DMS 273 (cell line): ENCODE measurements around the gene NDUFAF5.

Experiments used
- DNase-seq: peaks from one replicate; lab custom pipeline; 2025; ENCODE audit not compliant: unreplicated experiment; lab: John Stamatoyannopoulos, UW

Gene NDUFAF5

DNA sequence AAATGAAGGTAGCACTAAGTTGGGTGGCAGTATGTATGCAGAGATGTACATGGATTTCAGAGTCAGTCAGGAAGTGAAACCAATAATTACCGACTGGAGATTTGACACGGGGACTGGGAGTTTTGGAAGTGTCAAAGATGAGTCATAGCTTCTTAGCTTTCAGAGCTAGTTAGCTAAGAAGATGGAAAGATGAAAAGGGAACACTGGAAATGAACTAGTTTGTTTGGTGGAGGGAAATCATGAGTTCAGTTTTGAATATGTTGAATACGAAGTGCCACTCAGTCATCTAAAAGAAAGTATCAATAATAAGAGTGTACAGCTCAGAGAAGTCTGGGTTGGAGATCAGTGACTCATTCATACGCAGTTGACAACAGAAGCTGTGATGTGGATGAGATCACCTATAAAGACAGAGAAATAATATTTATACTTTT, 7.6 kb upstream of the NDUFAF5 start:
- no peak for DNase-seq

DNA sequence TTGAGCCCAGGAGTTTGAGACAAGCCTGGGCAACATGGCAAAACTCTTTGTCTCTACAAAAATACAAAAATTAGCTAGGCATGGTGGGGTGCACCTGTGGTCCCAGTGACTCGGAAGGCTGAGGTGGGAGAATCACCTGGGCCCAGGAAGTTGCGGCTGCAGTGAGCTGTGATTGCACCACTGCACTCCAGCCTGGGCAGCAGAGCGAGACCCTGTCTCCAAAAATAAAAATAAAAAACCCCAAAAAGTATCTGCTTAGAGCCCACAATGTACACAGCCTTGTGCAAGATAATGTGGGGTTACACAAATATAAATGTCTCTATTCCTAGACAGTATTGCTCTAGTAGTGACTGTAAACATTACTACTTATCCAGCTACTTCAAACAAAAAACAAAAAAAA, 6.0 kb upstream of the NDUFAF5 start:
- no peak for DNase-seq

DNA sequence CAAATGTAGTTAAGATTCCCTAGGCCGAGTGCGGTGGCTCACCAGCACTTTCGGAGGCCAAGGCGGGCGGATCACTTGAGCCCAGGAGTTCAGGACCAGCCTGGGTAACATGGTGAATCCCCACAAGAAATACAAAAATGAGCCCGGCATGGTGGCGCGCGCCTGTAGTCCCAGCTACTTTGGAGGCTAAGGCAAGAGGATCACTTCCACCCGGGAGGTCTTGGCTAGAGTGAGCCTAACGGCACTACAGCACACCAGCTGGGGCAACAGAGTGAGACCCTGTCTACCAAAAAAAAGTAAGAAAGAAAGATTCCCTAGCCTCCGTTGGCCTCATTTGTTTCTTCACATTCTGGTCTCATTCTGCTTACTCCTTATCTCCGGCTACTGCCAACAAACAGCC, 1.3 kb upstream of the NDUFAF5 start:
- no peak for DNase-seq

DNA sequence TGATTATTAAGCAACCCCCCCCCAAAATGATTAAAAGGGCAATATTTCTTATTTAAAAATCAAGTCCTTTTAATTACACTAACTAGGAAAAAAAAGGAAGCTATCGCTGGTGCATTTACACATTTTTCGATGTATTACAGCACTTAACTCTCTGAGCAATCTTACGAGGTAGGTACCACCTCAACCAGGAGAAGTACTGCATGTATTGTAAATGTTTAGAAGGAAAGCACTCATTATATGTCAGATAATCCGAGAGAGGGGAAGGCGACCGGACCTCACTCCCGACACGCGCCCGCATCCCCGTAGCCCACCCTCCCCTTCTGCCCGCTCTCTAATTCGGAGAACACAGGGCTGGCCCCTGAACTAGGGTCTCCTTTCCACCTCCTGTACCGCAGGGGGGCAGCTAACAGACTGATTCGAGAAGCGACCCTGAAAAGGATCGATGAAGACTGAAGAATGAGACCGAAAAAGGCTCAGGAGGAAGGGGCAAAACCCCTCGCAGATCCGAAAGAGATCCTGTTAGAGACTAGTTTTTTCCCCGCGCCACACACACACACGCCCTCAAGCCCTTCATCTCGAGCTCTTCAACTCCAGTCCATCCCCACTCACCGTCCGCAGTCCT, 446 bp upstream of the NDUFAF5 start:
- DNase-seq, result no peak

DNA sequence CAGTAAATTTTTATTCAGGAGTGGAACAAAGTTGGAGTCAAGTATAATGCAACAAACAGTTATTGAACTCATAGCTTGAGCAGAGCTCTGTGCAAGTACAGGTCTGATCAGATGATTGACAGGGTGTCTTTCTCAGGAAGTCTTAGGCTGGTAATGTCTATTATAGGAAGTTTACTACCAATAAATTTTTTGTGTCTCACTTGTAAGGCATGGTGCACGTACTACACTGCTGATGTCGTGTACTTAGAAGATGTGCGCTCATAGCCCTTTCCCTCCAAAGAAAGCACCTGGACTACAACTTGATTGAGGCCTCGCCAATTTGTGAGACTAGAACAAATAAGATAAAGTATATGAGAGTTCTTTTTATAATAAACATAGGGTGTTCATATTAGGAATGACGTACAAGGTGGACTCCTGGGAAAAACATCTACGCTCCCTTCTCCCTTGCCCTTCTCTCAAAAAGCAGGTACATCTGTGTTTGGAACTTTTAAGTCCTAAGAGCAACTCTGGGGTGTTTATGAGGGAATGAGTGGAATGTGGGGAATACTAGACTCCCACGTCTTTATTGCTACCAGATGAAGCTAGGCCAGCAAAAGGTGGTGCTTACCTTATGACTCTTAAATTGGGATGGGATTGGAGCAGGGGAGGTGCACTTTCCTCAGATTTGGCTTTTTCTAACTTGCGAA, 1.5 kb downstream of the NDUFAF5 start:
- no peak for DNase-seq

DNA sequence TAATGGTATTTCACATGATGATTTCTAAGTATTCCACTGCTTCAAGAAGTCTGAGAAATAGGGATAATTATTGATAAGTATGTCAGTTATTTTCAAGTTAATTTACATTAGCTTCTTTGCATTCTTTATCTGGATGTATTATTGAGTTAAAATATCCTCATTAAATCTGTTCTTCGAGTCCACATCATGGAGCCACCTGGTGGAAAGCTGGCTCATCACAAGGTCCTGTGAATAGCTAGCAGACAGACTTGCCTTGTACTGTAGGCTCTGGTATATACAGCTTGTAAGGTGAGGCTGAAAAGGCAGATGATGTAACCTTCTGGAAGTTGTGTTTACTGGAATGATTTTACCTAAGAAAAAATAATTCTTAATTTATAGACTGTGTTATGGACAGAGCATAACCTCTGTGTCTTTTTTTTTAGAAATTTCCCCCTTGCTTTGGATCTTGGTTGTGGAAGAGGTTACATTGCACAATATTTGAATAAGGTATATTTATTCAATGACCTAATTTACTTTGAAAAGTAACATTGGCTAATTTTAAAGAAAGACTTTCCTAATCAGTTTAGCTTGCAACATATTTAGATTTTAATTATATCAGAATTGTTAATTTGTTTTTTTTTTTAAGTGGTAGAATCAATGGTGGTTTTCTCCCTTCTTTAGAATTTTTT, 3.5 kb downstream of the NDUFAF5 start:
- DNase-seq, result peak; percentile 75

DNA sequence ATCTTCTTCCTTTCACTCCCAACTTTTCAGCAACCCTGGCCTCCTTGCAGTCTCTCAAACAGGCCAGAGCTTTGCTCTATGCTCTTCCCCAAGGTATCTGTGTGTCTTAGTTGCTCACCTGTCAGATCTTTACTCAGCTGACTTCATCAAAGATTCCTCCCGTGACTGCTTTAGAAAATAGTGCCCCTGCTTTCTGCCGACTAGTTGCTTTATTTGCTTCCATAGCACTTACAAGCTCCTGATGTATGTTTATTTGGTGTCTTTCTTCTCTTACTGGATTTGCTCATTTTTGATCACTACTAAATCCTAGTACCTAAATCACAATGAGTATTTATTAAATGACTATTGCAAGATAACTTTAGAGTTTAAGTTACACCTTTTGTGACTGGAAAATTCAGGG, 5.9 kb downstream of the NDUFAF5 start:
- DNase-seq, result no peak

DNA sequence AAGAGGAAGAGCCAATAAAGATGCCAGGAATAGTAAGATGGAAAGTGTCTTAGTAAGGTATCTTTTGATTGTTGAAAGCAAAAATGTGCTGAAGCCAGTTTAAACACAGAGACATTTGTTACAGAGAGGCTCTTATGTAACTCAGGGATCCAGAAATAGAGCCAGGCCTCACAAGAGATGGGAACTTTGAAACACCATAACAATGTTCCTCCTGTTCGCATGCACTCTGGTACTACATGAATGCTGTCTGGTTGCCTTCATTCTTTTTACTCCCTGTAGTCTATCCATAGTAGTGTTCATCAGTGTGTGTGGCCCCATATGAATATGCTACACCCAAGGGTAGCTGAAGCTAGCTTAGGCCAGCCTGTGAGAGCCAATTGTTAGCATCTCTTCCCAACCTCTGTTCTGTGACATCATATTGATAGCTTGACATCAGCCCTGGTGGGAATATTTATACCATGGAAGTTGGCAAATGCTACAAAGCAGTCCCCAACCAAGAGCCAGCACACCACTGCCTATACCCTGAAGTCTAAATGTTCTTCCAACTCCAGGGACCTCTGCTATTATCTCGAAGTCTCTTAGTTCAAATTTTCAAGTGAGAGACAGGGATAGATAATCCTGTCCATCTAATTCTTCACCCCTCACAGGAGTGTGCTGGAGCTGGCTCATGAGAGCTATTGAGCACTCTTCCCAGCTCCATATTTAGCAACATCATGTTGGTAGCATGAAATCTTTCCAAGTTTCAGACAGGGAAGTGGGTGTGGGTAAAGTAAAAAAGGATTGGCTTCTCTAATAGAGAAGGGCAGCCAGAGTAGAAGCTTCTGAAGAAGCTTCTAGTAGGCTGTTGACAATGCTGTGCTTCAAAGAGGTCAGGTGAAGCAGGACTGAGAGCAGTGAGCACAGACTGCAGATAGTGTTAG, 7.0 kb downstream of the NDUFAF5 start:
- no peak for DNase-seq

DNA sequence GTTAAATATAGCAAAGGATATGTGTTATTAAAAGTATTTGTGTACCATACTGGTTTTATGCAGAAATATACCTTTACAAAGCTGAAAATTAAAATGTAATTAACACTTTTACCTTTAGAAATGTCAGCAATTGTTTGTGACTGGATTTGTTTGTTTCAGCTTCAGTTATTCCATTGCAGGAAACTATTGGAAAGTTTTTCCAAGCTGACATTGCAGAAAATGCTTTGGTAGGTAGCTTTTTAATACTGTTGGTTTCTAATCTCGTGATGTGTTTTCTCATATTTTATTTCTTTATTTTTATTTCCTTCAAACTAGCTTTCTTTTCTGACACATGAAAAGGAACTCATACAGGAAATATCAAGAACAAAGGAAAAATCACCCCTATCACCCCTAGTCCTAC, 8.2 kb downstream of the NDUFAF5 start:
- no peak for DNase-seq

DNA sequence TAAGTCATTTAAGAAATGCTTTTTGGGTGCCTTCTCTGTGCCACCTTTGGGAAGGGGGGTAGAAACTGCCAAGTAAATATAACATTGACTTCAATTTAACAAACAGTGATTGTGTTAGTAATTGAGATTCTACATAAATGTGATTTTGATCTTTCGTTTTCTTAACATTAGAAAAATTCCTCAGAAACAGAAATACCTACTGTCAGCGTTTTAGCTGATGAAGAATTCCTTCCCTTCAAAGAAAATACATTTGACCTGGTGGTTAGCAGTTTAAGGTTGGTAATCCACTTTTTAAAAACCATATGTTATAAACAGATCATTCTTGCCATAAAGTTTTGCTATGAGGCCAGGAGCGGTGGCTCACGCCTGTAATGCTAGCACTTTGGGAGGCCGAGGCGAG, 9.8 kb downstream of the NDUFAF5 start:
- DNase-seq, result no peak

DNA sequence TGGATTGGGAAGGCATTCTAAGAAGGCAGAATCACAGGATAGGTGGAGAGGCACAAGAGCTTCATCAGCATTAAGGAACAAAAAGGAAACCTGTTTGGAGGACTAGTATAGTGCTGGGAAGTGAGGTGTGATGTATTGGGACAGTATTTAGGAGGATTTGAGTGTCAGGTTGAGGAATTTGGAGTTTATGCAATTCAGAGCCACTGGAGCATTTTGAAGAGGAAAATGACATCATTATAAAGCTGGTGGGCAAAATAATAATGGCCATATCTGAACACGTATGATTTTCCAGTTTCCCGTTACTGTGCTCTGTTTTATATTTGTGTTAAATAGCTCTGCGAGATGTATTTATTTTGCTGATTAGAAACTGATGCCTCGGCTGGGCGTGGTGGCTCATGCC, 14.2 kb downstream of the NDUFAF5 start:
- DNase-seq, result no peak

DNA sequence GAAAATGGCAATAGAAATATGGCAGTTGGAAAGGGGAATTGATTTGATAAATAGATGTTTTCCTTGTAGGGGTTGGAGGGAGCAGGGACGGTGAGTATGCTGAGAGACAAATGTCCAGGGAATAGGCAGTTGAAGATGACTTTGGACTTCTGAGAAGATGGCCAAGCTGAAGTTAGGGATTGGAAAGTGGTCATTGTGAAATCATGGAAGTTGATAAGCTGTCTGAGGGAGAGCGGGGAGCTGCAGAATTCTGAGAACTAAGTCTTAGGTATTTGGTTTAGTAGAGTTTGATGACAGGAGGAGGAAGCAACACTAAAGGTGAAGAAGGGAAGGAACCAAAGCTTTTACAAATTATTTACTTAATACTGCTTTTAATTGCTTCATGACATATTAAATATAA, 15.1 kb downstream of the NDUFAF5 start:
- DNase-seq, result no peak

DNA sequence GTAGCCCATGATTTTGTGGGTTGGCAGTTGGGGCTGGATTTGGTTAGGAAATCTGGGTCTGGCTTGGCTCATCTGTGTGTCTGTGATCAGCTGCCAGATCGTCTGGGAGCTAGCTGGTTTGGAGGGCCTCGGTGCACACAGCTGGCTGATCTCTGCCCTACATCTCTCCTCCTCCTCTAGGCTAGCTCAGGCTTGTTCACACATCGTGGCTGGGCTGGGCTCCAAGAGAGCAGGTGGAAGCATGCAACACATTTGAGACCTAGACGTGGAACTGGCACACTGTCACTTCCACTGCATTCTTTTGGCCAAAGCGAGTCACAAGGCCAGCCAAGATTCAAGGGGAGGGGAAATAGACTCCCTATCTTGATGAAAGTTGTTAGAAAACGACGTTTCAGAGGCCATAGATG, 15.9 kb downstream of the NDUFAF5 start:
- peak; percentile 98 for DNase-seq

DNA sequence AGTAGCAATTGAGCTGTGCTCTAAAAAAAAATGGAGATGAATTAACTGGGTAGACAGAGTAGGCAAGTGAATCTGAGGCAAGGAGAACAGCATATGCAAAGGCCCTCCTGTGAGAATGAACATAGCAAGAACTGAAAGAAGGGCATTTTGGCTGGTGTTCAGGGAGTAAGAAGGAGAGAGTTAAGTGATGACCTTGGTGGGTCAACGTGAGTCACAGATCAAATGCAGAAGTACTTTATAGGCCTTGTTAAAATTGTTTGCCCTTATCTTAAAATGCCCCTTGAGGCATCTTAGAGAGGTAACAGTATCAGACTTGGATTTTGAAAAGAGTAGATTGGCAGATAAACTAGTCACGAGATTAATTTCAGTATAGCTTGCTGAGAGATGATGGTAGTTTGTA, 24.5 kb downstream of the NDUFAF5 start:
- DNase-seq, result no peak

DNA sequence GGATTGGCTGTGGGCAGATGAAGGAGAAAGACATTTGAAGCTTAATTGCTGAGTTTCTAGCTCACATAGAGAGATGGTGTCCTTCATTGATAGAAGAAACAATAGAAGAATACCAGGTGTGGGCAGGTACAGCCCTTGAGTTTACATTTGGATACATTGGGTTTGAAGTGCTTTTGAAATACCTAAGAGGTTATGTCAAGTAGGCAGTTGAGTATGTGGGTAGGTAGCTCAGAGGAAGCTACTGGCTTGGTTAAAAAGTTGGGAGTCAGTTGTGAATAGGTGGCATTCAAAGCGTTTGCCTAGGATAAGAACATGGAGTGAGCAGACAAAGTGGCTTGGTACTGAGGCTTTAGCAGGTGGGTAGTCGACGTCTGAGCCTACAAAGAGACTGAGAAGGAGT, 25.0 kb downstream of the NDUFAF5 start:
- DNase-seq, result no peak

DNA sequence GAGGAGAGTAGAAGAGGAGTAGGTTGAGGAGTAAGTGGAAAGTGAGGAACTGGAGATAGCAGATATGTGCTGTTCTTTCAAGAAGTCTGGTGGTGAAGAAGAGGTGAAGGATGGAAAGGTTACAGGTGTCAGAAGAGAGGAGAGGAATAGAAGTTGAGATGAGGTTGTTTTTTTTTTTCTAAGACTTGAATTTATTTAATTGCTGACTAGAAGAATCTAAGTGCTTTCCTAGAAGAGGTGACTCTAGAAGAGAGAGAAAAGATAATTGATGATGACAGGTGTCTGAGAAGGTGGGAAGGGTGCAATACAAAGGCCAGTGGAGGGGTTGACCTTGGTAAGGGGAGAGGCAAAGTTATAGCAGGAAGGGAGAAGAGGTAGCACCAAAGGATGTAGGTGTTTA, 25.6 kb downstream of the NDUFAF5 start:
- no peak for DNase-seq

DNA sequence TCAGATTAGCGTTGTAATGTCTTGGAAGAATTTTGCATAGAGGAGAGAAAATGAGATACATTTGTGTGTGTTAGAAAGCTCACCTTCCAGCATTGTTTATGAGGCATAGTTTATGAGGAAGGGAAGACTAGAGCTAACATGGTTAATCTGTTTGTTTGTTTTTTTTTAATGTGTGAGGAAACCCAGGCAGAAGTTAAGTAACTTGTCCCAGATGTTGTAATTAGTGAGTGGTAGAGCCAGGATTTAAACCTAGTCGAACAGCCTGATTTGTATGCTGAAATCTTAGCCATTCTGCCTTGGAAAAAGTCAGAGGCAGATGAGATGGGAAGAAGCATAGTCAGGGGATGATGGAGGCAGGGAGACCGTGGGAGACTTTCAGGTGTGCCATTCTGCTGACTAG, 29.1 kb downstream of the NDUFAF5 start:
- DNase-seq, result no peak

DNA sequence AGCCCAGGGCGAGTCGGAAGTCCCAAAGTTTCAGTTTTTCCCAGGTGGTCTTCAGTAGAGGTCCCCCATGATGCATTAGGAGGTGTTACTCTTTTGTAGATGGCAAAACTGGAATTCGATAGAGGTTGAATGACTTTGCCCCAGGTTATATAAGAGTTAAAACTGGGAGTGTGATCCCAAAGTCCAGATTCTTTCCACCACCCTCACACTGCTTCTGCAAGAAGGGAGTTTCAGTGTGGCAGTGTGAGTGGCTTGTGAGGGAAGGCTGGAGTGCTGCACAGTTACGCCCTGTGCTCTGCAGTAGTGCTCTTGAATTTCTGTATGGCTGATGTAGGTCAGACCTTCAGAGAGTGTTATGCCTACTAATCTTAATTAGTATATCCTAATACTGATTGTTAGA, 29.8 kb downstream of the NDUFAF5 start:
- no peak for DNase-seq

DNA sequence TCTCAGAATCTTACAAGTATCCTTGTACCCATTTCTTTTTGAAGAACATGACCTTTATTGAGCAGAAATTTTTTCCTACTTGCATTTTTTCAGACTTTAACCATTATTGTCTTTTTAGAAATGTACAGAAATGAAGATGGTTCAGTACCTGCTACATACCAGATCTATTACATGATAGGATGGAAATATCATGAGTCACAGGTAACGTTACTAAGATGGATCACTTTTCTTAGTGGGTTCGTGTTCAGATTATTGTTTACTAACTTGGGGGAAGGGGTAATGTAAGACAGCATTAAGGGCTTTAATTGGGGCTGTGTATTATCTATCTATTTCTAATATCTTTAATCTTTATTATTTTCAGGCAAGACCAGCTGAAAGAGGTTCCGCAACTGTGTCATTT, 31.9 kb downstream of the NDUFAF5 start:
- DNase-seq, result no peak

DNA sequence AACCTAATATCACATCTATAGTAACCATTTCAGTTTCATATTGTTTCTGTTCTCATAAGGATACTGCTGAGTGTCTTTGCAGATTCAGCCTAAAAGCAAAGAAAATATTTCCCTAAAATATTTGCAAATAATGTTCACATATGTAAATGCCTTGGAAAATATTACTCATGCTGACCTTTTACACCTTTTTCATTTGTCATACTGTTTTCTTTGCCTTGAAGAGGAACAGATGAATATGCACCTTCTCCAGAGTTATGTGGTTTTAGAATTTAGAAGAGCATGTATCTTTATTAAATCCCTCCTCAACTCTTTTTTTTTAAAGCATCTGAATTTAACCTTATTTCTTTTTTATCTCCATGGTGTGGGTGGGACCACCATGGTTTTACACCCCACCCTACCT, 32.5 kb downstream of the NDUFAF5 start:
- DNase-seq, result no peak

DNA sequence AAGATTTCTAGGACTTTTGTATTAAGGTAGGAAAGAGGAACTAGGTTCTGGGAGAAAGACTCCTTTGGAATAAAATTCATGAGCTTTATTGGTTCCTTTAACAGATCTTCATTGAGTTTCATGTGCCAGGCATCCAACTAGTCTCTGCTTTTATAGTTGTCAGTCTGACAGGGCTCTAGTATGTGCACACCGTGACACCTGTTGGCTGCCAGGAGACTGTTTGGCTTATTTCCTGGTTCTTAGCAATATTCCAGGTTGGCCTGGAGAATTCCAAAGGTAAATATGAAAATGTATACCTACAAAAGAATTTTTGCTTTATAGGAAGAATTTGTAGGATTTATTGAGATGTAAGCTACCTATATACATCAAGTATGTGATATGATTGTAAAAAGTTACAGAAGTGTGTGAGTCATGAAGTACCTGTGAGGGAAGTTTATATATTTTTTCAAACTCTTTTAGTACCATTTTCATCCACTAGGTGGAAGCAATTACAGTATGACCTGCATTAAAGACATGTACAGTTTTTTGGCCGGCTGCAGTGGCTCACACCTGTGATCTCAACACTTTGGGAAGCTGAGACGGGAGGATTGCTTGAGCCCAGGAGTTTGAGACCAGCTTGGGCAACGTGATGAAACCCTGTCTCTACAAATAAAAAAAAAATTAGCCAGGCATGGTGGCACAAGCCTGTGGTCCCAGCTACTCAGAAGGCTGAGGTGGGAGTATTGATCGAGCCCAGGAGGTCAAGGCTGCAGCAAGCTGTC, 35.2 kb downstream of the NDUFAF5 start:
- peak; percentile 79 for DNase-seq
